NCI-H1092 (cell line): Measurements from ENCODE around the gene MAD2L2.

Source experiments
- DNase-seq: peaks from one replicate; lab custom pipeline; 2025; lab: John Stamatoyannopoulos, UW

The MAD2L2 gene

GRCh38 chr1:11704691-11705475, 23.9 kb upstream of the MAD2L2 start:
- DNase-seq: peak; percentile 26

- DNase-seq: no peak
Measured at GRCh38 chr1:11704194-11704529, 23.2 kb upstream of the MAD2L2 start.

GRCh38 chr1:11703357-11704193, 22.6 kb upstream of the MAD2L2 start:
- no peak for DNase-seq

- DNase-seq: no peak
Measured at GRCh38 chr1:11701981-11702803, 21.2 kb upstream of the MAD2L2 start.

- peak; percentile 53 for DNase-seq
Measured at GRCh38 chr1:11701551-11701961, 20.6 kb upstream of the MAD2L2 start.

- DNase-seq: no peak
Measured at GRCh38 chr1:11700601-11701467, 19.9 kb upstream of the MAD2L2 start.

- no peak for DNase-seq
Measured at GRCh38 chr1:11697893-11698210, 16.9 kb upstream of the MAD2L2 start.

- DNase-seq: no peak
Measured at GRCh38 chr1:11697188-11697892, 16.4 kb upstream of the MAD2L2 start.

GRCh38 chr1:11695861-11696260, 14.9 kb upstream of the MAD2L2 start:
- no peak for DNase-seq

GRCh38 chr1:11693917-11694316, 13.0 kb upstream of the MAD2L2 start:
- no peak for DNase-seq

- no peak for DNase-seq
Measured at GRCh38 chr1:11693024-11693590, 12.2 kb upstream of the MAD2L2 start.

GRCh38 chr1:11691928-11692711, 11.2 kb upstream of the MAD2L2 start:
- DNase-seq: no peak

GRCh38 chr1:11691302-11691914, 10.5 kb upstream of the MAD2L2 start, which contains the start of gene DRAXIN:
DRAXIN (plus strand) TSS chr1:11691710; CDS start chr1:11706259, 14,549 bp downstream.
- peak; percentile 23 for DNase-seq

- peak; percentile 29 for DNase-seq
Measured at GRCh38 chr1:11690397-11691301, 9.7 kb upstream of the MAD2L2 start.

GRCh38 chr1:11688506-11688905, 7.6 kb upstream of the MAD2L2 start:
- DNase-seq: no peak

GRCh38 chr1:11685210-11685752, 4.3 kb upstream of the MAD2L2 start:
- DNase-seq: no peak

- DNase-seq: no peak
Measured at GRCh38 chr1:11684070-11684469, 3.1 kb upstream of the MAD2L2 start.

- no peak for DNase-seq
Measured at GRCh38 chr1:11682799-11683198, 1.9 kb upstream of the MAD2L2 start.
